ENCODE results near the gene PCNX2.
"Not testable (repeated sequence)": the region's sequence is repeated elsewhere in the genome, so short reads cannot be mapped to it uniquely, and the experiment has no call there.

The PCNX2 gene

DNA sequence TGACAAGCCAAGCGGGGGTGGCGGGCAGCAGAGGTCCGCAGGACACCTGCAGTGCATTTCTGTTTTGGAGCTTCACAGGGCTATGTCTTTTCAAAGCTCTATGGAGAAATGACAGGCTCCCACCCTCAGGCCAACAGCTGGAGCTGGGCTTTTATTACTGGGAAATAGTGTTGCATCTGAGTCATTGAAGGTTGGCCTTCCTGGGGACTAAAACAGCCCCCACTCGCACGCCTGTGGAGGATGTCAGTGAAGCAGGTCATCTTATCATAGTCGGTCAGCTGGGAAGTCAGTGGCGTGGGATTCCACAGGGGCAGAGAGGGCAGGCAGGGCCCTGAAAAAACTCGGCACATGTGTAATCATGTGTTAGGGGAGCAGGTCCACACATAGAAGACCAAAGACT is 289.8 kb downstream of the PCNX2 start:
- POLR2A ChIA-PET = interaction anchor here (0.7 kb wide), 1 partner anchor 10 kb away, joined by 3 read pairs; no protein-coding TSS in a partner anchor
- WGBS (ENCODE audit: insufficient coverage) = 95% methylated on average over 8 of the region's 8 CpGs
- CTCF ChIA-PET = interaction anchor here (0.6 to 0.7 kb wide), 2 partner anchors 24 to 147 kb away, joined by 3 read pairs; no protein-coding TSS in a partner anchor
- no peaks in the 10 kb centered on the region for H3K9me3 ChIP-seq (ENCODE audit: control extremely low read depth in 1 of 5, control insufficient read depth in 4 of 5, insufficient read depth in 2 of 5, low read depth in 1 of 5, low read length in 4 of 5)
- peaks cover 0 to 2% (median 0%) of the 10 kb centered on the region in 4 experiments for H3K36me3 ChIP-seq (ENCODE audit: control insufficient read depth in 4 of 4, insufficient read depth in 4 of 4, low read length in 3 of 4)
- no peaks in the 10 kb centered on the region for H3K27me3 ChIP-seq (replicated peaks in 2 of 5; ENCODE audit: control insufficient read depth in 4 of 5, insufficient read depth in 5 of 5, low read length in 4 of 5)
- no peaks in the 10 kb centered on the region for H3K4me1 ChIP-seq (ENCODE audit: control extremely low read depth in 1 of 4, control insufficient read depth in 4 of 4, insufficient read depth in 4 of 4, low read length in 3 of 4)
- no peak for DNase-seq
- H3K27ac ChIP-seq (ENCODE audit: insufficient read depth in 1 of 2, low read depth in 1 of 2, low read length in 2 of 2, poor library complexity in 1 of 2, severe bottlenecking in 2 of 2) = no peak overlapping the region
- H3K4me3 ChIP-seq (ENCODE audit: control insufficient read depth in 1 of 7, extremely low read depth in 1 of 7, insufficient read depth in 4 of 7, low read depth in 2 of 7, low read length in 6 of 7) = no peak overlapping the region

DNA sequence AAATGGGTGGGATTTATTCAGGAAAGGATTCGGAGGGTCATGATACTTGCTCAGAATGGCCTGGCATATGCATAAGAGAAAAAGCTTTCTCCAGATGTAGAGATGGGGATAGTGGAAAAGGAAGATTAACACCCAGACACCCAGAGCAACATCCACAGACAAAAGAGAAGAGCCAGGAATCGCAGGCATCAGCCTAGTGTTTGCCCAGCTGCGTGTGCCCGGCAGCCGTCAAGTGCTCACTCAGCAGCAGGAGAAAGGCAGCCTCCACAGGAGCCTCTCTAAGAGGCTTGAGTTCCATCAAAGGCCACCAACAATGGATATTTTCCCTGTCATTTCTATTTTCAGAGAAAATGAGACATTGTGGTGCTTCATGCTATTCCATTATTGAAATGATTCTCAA is 290.4 kb downstream of the PCNX2 start:
- Histone ChIP-seq H3K36me3 (ENCODE audit: control insufficient read depth in 4 of 4, insufficient read depth in 4 of 4, low read length in 3 of 4) (peaks cover 0 to 7% (median 0%) of the 10 kb centered on the region in 4 experiments), H3K9me3 (ENCODE audit: control extremely low read depth in 1 of 5, control insufficient read depth in 4 of 5, insufficient read depth in 2 of 5, low read depth in 1 of 5, low read length in 4 of 5) (no peaks in the 10 kb centered on the region), H3K4me1 (ENCODE audit: control extremely low read depth in 1 of 4, control insufficient read depth in 4 of 4, insufficient read depth in 4 of 4, low read length in 3 of 4) (no peaks in the 10 kb centered on the region), H3K4me3 (ENCODE audit: control insufficient read depth in 1 of 7, extremely low read depth in 1 of 7, insufficient read depth in 4 of 7, low read depth in 2 of 7, low read length in 6 of 7) (no peak overlapping the region), H3K27me3 (replicated peaks in 2 of 5; ENCODE audit: control insufficient read depth in 4 of 5, insufficient read depth in 5 of 5, low read length in 4 of 5) (no peaks in the 10 kb centered on the region), H3K27ac (ENCODE audit: insufficient read depth in 1 of 2, low read depth in 1 of 2, low read length in 2 of 2, poor library complexity in 1 of 2, severe bottlenecking in 2 of 2) (no peak overlapping the region)
- ChIA-PET POLR2A (interaction anchor here (0.7 kb wide), 1 partner anchor 11 kb away, joined by 3 read pairs; no protein-coding TSS in a partner anchor), CTCF (interaction anchor here (0.6 to 1.0 kb wide), 3 partner anchors 17 to 147 kb away, joined by 3 read pairs; no protein-coding TSS in a partner anchor)
- no peak for DNase-seq
- WGBS (ENCODE audit: insufficient coverage) = 93% methylated on average over 4 of the region's 5 CpGs

DNA sequence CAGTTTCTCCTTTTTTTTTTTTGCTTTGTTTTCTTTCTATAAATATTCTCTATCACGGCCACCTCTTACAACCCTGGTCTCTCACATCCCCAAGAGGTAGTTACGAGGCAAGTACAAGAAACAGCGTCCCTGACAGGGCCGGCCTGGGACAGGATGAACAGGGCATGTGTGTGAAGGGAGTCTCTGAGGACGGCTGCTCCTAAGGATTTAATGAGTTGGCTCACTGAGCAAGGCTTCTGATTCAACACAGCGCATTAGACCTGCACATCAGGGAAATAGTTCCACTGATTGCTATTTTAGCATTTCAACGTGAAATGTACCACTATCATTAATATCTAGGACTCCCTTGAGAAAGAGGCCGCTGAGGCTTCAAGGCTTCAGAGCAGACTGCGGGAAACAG is 291.1 kb downstream of the PCNX2 start:
- no peak for DNase-seq
- Histone ChIP-seq H3K9me3 (ENCODE audit: control extremely low read depth in 1 of 5, control insufficient read depth in 4 of 5, insufficient read depth in 2 of 5, low read depth in 1 of 5, low read length in 4 of 5) (no peaks in the 10 kb centered on the region), H3K27me3 (replicated peaks in 2 of 5; ENCODE audit: control insufficient read depth in 4 of 5, insufficient read depth in 5 of 5, low read length in 4 of 5) (no peaks in the 10 kb centered on the region), H3K4me1 (ENCODE audit: control extremely low read depth in 1 of 4, control insufficient read depth in 4 of 4, insufficient read depth in 4 of 4, low read length in 3 of 4) (no peaks in the 10 kb centered on the region), H3K27ac (ENCODE audit: insufficient read depth in 1 of 2, low read depth in 1 of 2, low read length in 2 of 2, poor library complexity in 1 of 2, severe bottlenecking in 2 of 2) (no peak overlapping the region), H3K36me3 (ENCODE audit: control insufficient read depth in 4 of 4, insufficient read depth in 4 of 4, low read length in 3 of 4) (peaks cover 0 to 12% (median 0%) of the 10 kb centered on the region in 4 experiments), H3K4me3 (ENCODE audit: control insufficient read depth in 1 of 7, extremely low read depth in 1 of 7, insufficient read depth in 4 of 7, low read depth in 2 of 7, low read length in 6 of 7) (no peak overlapping the region)
- WGBS (ENCODE audit: insufficient coverage) = 100% methylated on average over 5 of the region's 9 CpGs
- CTCF ChIA-PET = interaction anchor here (1.0 kb wide), 1 partner anchor 18 kb away, joined by 3 read pairs; no protein-coding TSS in a partner anchor
- POLR2A ChIA-PET = no interaction called here

DNA sequence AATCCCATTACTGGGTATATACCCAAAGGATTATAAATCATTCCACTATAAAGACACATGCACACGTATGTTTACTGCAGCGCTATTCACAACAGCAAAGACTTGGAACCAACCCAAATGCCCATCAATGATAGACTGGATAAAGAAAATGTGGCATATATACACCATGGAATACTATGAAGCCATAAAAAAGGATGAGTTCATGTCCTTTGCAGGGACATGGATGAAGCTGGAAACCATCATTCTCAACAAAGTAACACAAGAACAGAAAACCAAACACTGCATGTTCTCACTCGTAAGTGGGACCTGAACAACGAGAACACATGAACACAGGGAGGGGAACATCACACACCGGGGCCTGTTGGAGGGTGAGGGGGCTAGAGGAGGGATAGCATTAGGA is 291.9 kb downstream of the PCNX2 start:
- CTCF ChIA-PET; POLR2A ChIA-PET; DNase-seq; H3K27me3 ChIP-seq (replicated peaks in 2 of 5; ENCODE audit: control insufficient read depth in 4 of 5, insufficient read depth in 5 of 5, low read length in 4 of 5); H3K4me3 ChIP-seq (ENCODE audit: control insufficient read depth in 1 of 7, extremely low read depth in 1 of 7, insufficient read depth in 4 of 7, low read depth in 2 of 7, low read length in 6 of 7); H3K27ac ChIP-seq (ENCODE audit: insufficient read depth in 1 of 2, low read depth in 1 of 2, low read length in 2 of 2, poor library complexity in 1 of 2, severe bottlenecking in 2 of 2); H3K9me3 ChIP-seq (ENCODE audit: control extremely low read depth in 1 of 5, control insufficient read depth in 4 of 5, insufficient read depth in 2 of 5, low read depth in 1 of 5, low read length in 4 of 5); H3K4me1 ChIP-seq (ENCODE audit: control extremely low read depth in 1 of 4, control insufficient read depth in 4 of 4, insufficient read depth in 4 of 4, low read length in 3 of 4): not testable (repeated sequence)
- WGBS (ENCODE audit: insufficient coverage) = 100% methylated on average over 2 of the region's 5 CpGs
- H3K36me3 ChIP-seq (ENCODE audit: control insufficient read depth in 4 of 4, insufficient read depth in 4 of 4, low read length in 3 of 4) = peaks cover 0 to 17% (median 3%) of the 10 kb centered on the region in 4 experiments

DNA sequence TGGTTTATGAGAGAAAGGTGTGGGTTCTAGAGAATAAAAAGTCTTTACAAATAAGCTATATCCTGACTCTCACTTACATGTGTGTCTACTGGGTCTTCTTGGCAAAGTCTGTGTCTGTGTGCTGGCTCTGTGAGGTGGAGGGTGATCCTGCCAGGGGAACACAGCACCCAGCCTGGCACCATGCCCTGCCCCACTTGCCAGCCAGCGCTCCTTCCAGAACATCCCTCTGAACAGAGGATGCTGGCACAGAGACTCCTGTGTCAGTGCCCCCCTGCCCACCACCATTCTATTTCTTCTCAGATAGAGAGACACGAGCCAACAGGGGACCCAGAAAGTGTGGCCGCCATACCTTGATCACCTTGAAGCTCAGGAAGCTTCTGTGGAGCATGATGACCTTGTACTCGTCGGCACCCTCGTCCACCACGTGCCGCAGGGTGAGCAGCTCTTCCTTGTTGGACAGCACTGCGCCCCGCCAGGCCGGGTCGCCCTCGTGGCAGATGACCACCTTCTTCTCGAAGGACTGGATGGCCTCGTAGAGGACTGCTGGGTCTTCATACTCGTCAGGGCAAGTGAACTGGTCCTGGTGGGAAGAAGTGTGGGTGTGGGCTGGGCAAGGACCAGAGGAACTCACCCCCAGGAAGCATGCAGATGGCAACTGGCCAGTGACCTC is 295.4 kb downstream of the PCNX2 start:
- no peaks in the 10 kb centered on the region for H3K27me3 ChIP-seq (replicated peaks in 2 of 5; ENCODE audit: control insufficient read depth in 4 of 5, insufficient read depth in 5 of 5, low read length in 4 of 5)
- 95% methylated on average over 13 of the region's 16 CpGs for WGBS (ENCODE audit: insufficient coverage)
- no peak for DNase-seq
- H3K4me1 ChIP-seq (ENCODE audit: control extremely low read depth in 1 of 4, control insufficient read depth in 4 of 4, insufficient read depth in 4 of 4, low read length in 3 of 4) = no peaks in the 10 kb centered on the region
- ChIA-PET POLR2A (no interaction called here), CTCF (interaction anchor here (1.1 to 1.4 kb wide), 3 partner anchors 8 to 17 kb away, joined by 3 to 4 read pairs (median 3); no protein-coding TSS in a partner anchor)
- peaks cover 0 to 30% (median 5%) of the 10 kb centered on the region in 4 experiments for H3K36me3 ChIP-seq (ENCODE audit: control insufficient read depth in 4 of 4, insufficient read depth in 4 of 4, low read length in 3 of 4)
- H3K9me3 ChIP-seq (ENCODE audit: control extremely low read depth in 1 of 5, control insufficient read depth in 4 of 5, insufficient read depth in 2 of 5, low read depth in 1 of 5, low read length in 4 of 5) = no peaks in the 10 kb centered on the region
- no peak overlapping the region for H3K4me3 ChIP-seq (ENCODE audit: control insufficient read depth in 1 of 7, extremely low read depth in 1 of 7, insufficient read depth in 4 of 7, low read depth in 2 of 7, low read length in 6 of 7)
- H3K27ac ChIP-seq (ENCODE audit: insufficient read depth in 1 of 2, low read depth in 1 of 2, low read length in 2 of 2, poor library complexity in 1 of 2, severe bottlenecking in 2 of 2) = no peak overlapping the region

DNA sequence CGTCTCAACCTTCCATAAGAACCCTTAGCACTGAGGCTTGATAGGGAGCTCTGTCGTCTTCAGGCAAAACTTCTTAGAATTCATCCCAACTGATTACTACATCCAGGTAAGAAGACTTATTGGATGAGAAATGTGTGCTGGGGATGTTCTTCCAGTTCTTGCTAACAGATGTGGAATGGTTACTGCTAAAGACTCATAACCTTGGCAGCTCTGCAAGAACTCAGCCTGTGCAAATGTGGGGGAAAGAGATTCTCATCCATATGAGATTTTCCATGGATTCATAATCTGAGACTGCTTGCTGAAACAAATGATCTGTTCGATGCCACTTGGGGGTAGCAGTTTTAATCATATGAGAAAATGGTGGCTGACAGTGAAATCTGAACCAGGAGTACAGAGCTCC is 296.9 kb downstream of the PCNX2 start:
- ChIA-PET CTCF (no interaction called here), POLR2A (no interaction called here)
- no peak overlapping the region for H3K4me3 ChIP-seq (ENCODE audit: control insufficient read depth in 1 of 7, extremely low read depth in 1 of 7, insufficient read depth in 4 of 7, low read depth in 2 of 7, low read length in 6 of 7)
- no peaks in the 10 kb centered on the region for H3K27me3 ChIP-seq (replicated peaks in 2 of 5; ENCODE audit: control insufficient read depth in 4 of 5, insufficient read depth in 5 of 5, low read length in 4 of 5)
- H3K9me3 ChIP-seq (ENCODE audit: control extremely low read depth in 1 of 5, control insufficient read depth in 4 of 5, insufficient read depth in 2 of 5, low read depth in 1 of 5, low read length in 4 of 5) = peaks cover 0 to 6% (median 1%) of the 10 kb centered on the region in 5 experiments
- no peak for DNase-seq
- 100% methylated on average over 1 of the region's 3 CpGs for WGBS (ENCODE audit: insufficient coverage)
- no peaks in the 10 kb centered on the region for H3K4me1 ChIP-seq (ENCODE audit: control extremely low read depth in 1 of 4, control insufficient read depth in 4 of 4, insufficient read depth in 4 of 4, low read length in 3 of 4)
- peaks cover 0 to 42% (median 5%) of the 10 kb centered on the region in 4 experiments for H3K36me3 ChIP-seq (ENCODE audit: control insufficient read depth in 4 of 4, insufficient read depth in 4 of 4, low read length in 3 of 4)
- no peak overlapping the region for H3K27ac ChIP-seq (ENCODE audit: insufficient read depth in 1 of 2, low read depth in 1 of 2, low read length in 2 of 2, poor library complexity in 1 of 2, severe bottlenecking in 2 of 2)

DNA sequence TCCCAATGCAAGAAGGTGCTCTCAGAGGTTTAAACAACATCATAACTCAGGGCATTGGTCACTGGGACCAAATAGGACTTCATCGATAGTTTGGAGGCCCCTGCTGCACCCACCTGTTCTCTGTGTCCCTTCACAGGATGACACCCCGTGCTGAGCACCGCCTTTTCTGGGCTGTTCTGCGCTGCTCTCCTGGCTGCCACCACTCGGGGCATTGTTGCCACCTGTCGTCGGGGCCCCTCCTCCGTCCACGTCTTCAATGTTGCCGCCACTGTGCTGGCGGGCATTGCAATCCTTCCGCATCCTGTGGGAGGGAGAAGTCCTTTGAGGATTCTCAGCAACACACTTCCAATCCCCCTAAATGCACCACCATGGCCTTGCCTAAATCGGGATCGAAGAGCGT is 297.4 kb downstream of the PCNX2 start:
- Histone ChIP-seq H3K27me3 (replicated peaks in 2 of 5; ENCODE audit: control insufficient read depth in 4 of 5, insufficient read depth in 5 of 5, low read length in 4 of 5) (no peaks in the 10 kb centered on the region), H3K4me1 (ENCODE audit: control extremely low read depth in 1 of 4, control insufficient read depth in 4 of 4, insufficient read depth in 4 of 4, low read length in 3 of 4) (no peaks in the 10 kb centered on the region), H3K36me3 (ENCODE audit: control insufficient read depth in 4 of 4, insufficient read depth in 4 of 4, low read length in 3 of 4) (peaks cover 0 to 45% (median 5%) of the 10 kb centered on the region in 4 experiments), H3K27ac (ENCODE audit: insufficient read depth in 1 of 2, low read depth in 1 of 2, low read length in 2 of 2, poor library complexity in 1 of 2, severe bottlenecking in 2 of 2) (no peak overlapping the region), H3K4me3 (ENCODE audit: control insufficient read depth in 1 of 7, extremely low read depth in 1 of 7, insufficient read depth in 4 of 7, low read depth in 2 of 7, low read length in 6 of 7) (no peak overlapping the region), H3K9me3 (ENCODE audit: control extremely low read depth in 1 of 5, control insufficient read depth in 4 of 5, insufficient read depth in 2 of 5, low read depth in 1 of 5, low read length in 4 of 5) (peaks cover 0 to 11% (median 4%) of the 10 kb centered on the region in 5 experiments)
- CTCF ChIA-PET = no interaction called here
- POLR2A ChIA-PET = no interaction called here
- DNase-seq = no peak
- WGBS (ENCODE audit: insufficient coverage) = 100% methylated on average over 8 of the region's 15 CpGs

Data from common myeloid progenitor, CD34-positive (primary cell).